Caki2 (cell line): ENCODE data around the gene GMDS. TPM values are rescaled to one million over a fixed set of nuclear protein-coding genes. Genes with fewer than 3 reads are reported as not detected.

Experiments
- DNase-seq: peaks from one replicate; pipeline ENCODE4 v3.0.0-alpha.2; 2015; ENCODE audit warnings: low read depth
- in situ Hi-C: cut with HindIII; loops from 2 replicates; pipeline ENCODE4 v1.10.0; 2016; ENCODE audit warnings: low sequenced_read_pairs, low pct_unique_long_range_greater_than_20kb, mixed read lengths
- total RNA-seq: library from RNA; depleted of rRNA; stranded (reverse); fragments of >200 nt; shearing (Covaris generic); gene quantifications from 2 replicates; pipeline ENCODE4 v1.2.3, GENCODE V29; 2014; ENCODE audit warnings: low replicate concordance

Gene GMDS
- total RNA-seq, 1 experiment from 2014 or later = 10.9 TPM

- DNase-seq = peak; percentile 71
- in situ Hi-C loops = no loop called here
These were observed 614.6 kb downstream of the GMDS start for GRCh38 chr6:1630771-1631217.

DNA sequence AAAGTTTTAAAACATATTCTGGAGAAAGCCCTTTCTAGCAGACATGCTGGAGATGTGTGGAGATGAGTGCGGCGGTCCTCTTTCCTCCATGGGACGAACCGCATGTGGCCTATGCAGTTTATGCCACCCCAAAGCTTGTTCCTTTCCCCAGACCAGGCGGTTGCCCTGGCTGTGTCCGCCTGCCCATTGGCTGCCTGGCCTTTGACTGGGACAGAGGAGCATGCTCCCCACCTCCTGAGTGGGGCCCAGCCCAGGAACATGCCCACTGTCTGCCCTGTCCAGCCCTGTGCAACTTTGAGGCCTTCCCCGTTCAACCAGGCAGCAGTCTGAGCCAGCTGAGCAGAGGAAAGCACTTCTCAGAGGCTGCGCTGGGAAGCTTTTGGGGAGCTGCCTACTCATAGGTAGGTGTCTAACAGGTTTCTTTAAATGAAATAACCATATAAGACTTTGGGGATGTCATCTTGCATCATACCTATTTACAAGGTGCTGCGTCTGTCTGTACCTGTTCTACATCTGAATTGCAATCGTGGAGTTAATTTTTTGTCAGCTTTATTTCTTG lies 615.1 kb downstream of the GMDS start:
- in situ Hi-C loops = no loop called here
- no peak for DNase-seq

DNA sequence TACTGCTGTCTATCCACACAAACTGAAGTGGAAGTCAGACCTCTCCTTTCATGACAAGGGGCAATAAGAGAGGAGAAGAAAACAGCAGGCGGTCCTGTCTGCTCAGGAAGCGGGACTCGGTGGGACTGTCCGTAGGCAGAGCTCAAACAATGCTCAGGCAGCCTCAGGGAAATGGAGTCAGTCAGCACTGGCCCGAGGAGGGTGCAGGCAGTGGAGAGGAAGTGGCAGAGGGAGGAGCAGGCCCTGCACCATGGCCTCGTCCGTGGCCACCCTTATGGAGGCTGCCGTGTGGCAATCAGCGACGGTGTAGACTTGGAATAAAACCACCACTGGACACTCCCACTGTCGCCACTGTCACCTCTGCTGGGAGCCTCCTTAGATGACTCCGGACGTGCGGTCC lies 616.1 kb downstream of the GMDS start:
- in situ Hi-C loops = no loop called here

GRCh38 chr6:1627827-1628560 lies 617.4 kb downstream of the GMDS start:
- in situ Hi-C loops = no loop called here
- no peak for DNase-seq

More for the DNA sequence above, 616.1 kb downstream of the GMDS start:
- DNase-seq = no peak

GRCh38 chr6:1626481-1626880 lies 618.9 kb downstream of the GMDS start:
- in situ Hi-C loops = no loop called here

DNA sequence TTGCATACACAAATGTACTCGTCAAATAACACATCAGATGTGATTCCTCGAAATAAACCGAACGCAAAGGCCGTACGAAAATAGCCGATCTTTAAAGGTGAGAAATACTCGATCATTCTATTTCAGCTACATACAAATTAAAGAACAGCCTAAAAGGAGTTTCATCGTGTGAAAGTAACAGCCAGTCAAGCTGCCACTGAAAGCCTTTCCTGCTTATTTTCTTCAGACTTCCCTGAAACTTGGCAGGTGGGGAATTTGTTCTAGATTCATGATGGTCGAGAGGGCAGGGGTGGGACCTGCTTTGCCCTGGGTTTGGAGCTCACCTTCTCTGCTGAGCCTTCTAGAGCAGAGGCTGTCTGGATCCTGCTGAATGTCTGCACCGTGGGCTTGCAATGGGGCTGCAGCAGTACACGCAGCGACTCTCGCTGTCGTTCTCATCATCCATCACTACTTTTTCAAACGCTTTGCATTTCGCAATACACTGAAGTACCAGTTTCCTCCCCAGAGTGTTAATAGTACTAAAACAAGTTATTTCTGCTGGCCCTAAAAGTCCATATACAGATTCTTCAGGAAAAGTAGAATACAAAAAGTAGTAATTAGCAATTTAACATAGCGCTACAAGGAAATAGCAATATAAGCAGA lies 619.5 kb downstream of the GMDS start:
- in situ Hi-C loops = no loop called here
- DNase-seq = no peak

More at GRCh38 chr6:1626481-1626880, 618.9 kb downstream of the GMDS start:
- DNase-seq = no peak

DNA sequence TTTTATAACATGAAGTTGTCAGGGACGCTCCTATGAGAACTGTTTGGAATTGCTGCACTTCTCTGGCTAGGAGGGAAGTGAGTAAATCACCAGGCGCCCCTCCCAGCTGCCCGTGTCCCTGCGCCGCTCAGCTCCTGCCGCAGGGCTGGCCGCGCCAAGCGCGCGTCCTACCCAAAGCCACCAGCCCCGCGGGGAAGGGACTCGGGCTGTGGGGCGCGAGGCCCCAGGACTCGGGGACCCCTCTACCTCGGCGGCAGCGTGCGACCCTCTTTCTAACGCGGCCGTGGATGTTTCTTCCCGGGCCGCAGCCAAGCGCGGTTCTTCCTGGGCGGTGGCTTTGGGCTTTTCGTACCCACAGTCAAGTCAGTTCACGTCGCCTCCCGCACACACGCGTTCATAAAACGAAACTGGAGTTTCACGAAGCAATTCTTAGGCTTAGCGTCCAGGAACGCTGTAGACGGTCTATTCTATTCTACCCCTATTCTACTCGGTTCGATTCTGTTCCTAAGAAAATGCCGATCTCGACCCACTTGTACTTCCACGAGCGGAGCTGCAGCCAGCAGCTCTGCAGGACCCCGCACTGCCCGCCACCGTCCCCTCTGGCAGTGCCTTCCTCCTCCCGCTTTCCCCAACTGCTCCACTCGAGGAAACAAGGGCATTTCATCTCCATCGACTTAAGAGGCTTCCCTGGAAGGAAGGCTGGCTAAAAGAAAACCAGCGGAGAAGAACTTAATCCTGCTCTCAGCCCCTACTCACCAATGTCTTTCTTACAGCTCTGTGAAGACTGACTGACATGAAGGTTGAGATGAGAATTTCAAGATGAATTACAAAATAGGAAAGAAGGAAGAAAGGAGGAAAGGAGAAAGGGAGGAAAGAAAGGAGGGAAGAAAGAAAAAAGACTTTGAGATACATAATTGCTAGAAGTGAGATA lies 620.3 kb downstream of the GMDS start:
- in situ Hi-C loops = no loop called here
- no peak for DNase-seq

DNA sequence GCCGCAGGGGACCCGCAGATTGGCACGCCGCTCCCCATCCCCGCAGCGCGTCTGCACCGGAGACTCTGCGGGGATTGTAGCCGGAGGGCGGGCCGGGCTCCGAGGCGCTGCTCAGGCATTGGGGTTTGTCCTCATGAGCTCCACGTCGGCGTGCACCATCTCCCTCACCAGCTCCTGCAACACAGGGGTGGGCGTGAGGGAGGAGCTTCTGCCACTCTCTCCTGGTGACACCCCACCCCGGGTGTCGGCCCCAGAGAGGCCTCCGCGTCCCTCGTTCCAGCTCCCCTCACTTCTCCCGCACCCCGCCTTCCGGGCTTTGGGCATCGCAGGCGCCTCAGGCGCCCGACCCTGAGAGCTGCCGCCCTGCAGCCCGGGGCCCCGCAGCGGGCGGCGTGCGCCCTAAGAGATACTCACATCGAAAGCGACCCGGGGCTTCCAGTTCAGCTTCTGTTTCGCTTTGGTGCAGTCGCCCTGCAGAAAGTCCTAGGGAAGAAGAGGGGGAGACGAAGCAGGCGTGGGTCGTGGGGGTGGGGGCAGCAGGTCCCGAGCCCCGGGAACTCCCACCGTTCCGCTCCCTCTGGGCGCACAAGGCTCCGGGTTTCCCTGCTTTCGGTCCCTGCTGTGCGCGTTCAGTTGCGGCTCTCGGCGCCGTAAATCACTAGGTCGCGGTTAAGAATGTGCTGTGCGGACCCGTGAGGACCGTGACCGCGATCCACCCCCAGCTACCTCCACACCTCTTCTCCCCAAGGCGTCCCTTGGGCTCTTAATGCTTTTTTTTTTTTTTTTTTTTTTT lies 621.2 kb downstream of the GMDS start:
- DNase-seq = no peak
- in situ Hi-C loops = no loop called here

GRCh38 chr6:1623769-1624057 lies 621.7 kb downstream of the GMDS start:
- no peak for DNase-seq
- in situ Hi-C loops = no loop called here

GRCh38 chr6:1622851-1623768 lies 622.3 kb downstream of the GMDS start:
- no peak for DNase-seq
- in situ Hi-C loops = no loop called here

GRCh38 chr6:1622220-1622850 lies 623.1 kb downstream of the GMDS start:
- DNase-seq = no peak
- in situ Hi-C loops = no loop called here

- in situ Hi-C loops = no loop called here
- DNase-seq = no peak
These were observed 624.2 kb downstream of the GMDS start for GRCh38 chr6:1621070-1621701.

- in situ Hi-C loops = no loop called here
- no peak for DNase-seq
These were observed 624.8 kb downstream of the GMDS start for GRCh38 chr6:1620504-1621069.

- in situ Hi-C loops = loop anchor here (5.0 kb wide), 1 partner anchor 482 kb away; no protein-coding TSS in a partner anchor
- no peak for DNase-seq
These were observed 625.5 kb downstream of the GMDS start for GRCh38 chr6:1619673-1620503.

DNA sequence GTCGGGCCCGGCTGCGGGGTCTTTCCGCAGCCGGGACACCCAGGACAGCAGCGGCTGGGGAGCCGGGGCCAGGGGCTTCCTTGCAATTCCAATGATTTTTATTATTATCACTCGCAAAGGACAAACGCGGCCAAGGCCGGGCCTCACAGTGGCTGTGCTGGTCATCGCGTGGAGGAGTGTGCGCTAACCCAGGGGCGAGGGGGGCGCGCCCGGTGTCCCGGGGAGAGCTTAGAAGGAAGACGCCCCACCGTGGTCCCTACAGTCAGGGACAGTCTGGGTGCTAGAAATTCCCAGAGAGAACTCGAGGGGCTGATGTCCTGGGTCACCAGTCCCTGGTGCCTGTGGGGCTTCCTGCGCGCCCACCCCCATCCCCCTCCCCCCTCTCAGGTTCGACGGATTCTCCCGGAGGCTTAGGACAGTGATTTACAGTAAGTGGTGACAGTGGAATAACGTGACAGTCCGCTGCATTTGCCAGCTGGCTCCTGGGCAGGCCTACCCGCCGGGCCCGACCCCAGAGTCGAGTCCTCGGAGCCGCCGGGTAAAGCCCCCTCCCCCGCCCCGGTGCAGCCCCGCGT lies 626.2 kb downstream of the GMDS start:
- no peak for DNase-seq
- in situ Hi-C loops = loop anchor here (5.0 kb wide), 1 partner anchor 483 kb away; no protein-coding TSS in a partner anchor
